ENCODE measurements around the gene RSRC2.

DNA sequence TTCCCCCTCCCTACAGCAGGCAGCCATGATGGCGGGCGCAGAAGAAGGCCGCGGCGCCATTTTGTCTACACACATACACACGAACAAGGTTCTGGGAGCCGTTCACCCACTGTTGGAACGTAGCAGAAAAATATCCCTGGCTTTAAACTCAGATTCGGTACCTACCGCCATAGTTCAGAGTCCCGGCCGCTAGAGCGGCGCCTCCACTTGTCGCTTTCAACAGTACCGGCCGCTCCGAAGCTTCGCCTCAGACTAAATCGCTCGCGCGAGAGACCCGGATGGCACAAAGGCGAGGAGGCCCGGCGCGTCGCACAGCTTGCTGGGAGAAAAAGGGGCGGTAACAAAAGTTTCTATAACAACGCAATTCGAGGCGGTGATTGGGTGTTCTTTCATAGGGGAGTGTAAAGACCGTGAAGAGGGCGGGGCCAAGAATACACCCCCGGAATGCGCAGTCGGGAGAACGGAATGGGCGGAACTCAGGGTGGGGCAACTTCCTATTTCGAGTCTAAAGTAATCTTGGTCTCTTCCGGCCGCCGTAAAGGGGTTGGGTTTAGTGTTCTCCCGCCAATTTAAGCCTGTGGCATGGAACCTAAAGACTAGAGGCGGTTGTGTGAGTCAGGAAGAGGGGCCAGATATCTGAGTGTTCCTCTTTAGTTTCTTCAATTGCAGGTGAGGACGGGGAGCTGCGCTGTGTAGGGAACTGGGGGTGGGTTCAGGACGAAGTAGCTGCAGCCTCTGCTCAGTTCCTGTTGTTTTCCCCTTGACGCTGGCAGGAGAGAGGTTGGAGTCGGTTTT lies at the start of gene RSRC2, which contains the start of gene KNTC1:
- TF ChIP-seq, protein P1, sequence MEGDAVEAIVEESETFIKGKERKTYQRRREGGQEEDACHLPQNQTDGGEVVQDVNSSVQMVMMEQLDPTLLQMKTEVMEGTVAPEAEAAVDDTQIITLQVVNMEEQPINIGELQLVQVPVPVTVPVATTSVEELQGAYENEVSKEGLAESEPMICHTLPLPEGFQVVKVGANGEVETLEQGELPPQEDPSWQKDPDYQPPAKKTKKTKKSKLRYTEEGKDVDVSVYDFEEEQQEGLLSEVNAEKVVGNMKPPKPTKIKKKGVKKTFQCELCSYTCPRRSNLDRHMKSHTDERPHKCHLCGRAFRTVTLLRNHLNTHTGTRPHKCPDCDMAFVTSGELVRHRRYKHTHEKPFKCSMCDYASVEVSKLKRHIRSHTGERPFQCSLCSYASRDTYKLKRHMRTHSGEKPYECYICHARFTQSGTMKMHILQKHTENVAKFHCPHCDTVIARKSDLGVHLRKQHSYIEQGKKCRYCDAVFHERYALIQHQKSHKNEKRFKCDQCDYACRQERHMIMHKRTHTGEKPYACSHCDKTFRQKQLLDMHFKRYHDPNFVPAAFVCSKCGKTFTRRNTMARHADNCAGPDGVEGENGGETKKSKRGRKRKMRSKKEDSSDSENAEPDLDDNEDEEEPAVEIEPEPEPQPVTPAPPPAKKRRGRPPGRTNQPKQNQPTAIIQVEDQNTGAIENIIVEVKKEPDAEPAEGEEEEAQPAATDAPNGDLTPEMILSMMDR (conservative IDR thresholded peaks at IDR 0.05) = no peak
- no peak for TF ChIP-seq EZH2 (IDR thresholded peaks at IDR 0.05; ENCODE audit: low read depth)
